GM23338 (cell line): ENCODE results near the gene CLEC4G.

Source experiments
- TF ChIP-seq, protein P1 (sequence below), 2 experiments: fragments of 200-600 bp in 1 of 2; sonication (generic) in 1 of 2; conservative IDR thresholded peaks; 2 replicates each; pipeline versions ENCODE4 v1.5.1 to v1.6.1; 2016 to 2017; ENCODE audit warnings: antibody characterized with exemption in 2 of 2, low read depth in 2 of 2, mild to moderate bottlenecking in 2 of 2, moderate library complexity in 1 of 2
- TF ChIP-seq, protein P2 (sequence below): IDR thresholded peaks from one replicate; pipeline ENCODE4 v1.6.1; 2018; ENCODE audit warnings: antibody characterized with exemption; ENCODE audit not compliant: unreplicated experiment

DNA sequence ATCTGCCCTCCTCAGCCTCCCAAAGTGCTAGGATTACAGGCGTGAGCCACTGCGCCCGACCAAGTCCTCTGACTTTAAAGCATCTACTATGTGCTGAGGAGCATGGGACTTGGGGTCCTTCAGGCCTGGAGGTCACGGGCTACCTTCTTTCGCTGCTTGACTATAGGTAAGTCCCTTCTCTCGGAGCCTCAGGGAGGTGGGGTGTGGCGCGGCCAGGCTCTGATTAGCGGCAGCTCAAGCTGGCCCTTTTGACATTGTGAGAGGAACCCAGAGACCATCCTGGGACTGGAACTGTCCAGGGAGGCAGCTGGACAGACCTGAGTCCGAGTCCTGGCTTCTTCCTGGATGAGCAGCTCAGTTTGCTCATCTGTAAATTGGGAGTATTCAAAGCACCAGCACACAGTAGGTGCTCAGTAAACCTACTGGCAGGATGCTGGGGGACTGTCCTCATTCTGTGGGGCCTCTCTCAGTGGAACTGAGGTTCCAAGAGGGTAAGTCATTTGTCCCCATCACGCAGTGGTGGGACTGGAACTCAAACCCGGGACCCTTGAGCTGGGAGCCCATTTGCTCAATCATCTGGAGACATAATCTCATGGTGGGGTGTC is 30.8 kb downstream of the CLEC4G start:
- TF ChIP-seq, protein P1, sequence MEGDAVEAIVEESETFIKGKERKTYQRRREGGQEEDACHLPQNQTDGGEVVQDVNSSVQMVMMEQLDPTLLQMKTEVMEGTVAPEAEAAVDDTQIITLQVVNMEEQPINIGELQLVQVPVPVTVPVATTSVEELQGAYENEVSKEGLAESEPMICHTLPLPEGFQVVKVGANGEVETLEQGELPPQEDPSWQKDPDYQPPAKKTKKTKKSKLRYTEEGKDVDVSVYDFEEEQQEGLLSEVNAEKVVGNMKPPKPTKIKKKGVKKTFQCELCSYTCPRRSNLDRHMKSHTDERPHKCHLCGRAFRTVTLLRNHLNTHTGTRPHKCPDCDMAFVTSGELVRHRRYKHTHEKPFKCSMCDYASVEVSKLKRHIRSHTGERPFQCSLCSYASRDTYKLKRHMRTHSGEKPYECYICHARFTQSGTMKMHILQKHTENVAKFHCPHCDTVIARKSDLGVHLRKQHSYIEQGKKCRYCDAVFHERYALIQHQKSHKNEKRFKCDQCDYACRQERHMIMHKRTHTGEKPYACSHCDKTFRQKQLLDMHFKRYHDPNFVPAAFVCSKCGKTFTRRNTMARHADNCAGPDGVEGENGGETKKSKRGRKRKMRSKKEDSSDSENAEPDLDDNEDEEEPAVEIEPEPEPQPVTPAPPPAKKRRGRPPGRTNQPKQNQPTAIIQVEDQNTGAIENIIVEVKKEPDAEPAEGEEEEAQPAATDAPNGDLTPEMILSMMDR (conservative IDR thresholded peaks at IDR 0.05; ENCODE audit: low read depth in 2 of 2) = no peak
- TF ChIP-seq, protein P2, sequence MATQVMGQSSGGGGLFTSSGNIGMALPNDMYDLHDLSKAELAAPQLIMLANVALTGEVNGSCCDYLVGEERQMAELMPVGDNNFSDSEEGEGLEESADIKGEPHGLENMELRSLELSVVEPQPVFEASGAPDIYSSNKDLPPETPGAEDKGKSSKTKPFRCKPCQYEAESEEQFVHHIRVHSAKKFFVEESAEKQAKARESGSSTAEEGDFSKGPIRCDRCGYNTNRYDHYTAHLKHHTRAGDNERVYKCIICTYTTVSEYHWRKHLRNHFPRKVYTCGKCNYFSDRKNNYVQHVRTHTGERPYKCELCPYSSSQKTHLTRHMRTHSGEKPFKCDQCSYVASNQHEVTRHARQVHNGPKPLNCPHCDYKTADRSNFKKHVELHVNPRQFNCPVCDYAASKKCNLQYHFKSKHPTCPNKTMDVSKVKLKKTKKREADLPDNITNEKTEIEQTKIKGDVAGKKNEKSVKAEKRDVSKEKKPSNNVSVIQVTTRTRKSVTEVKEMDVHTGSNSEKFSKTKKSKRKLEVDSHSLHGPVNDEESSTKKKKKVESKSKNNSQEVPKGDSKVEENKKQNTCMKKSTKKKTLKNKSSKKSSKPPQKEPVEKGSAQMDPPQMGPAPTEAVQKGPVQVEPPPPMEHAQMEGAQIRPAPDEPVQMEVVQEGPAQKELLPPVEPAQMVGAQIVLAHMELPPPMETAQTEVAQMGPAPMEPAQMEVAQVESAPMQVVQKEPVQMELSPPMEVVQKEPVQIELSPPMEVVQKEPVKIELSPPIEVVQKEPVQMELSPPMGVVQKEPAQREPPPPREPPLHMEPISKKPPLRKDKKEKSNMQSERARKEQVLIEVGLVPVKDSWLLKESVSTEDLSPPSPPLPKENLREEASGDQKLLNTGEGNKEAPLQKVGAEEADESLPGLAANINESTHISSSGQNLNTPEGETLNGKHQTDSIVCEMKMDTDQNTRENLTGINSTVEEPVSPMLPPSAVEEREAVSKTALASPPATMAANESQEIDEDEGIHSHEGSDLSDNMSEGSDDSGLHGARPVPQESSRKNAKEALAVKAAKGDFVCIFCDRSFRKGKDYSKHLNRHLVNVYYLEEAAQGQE = no peak
